ENCODE measurements around the gene MED15. TPM values are rescaled to one million over a fixed set of nuclear protein-coding genes. Genes with fewer than 3 reads are reported as not detected.

Gene MED15
- total and polyA plus RNA-seq, 2 experiments from 2014 or later: 29.2 to 43.5 TPM

- Mint-ChIP-seq H3K4me3 (no peak overlapping the region), H3K36me3 (ENCODE audit: low read depth) (no peaks in the 10 kb centered on the region; the same call in 1 of the 3 replicates)
These were observed 34.6 kb upstream of the MED15 start for GRCh38 chr22:20472629-20473442.

More at GRCh38 chr22:20472629-20473442, 34.6 kb upstream of the MED15 start:
- Histone ChIP-seq H3K27ac (ENCODE audit: low read depth) (no peak overlapping the region), H3K27me3 (ENCODE audit: insufficient read depth) (no peaks in the 10 kb centered on the region), H3K4me1 (ENCODE audit: insufficient read depth) (no peaks in the 10 kb centered on the region), H3K79me2 (replicated peaks; ENCODE audit: insufficient read depth) (no peaks in the 10 kb centered on the region), H2AFZ (no peak overlapping the region), H3K4me3 (no peak overlapping the region), H4K20me1 (replicated peaks; ENCODE audit: insufficient read depth) (no peaks in the 10 kb centered on the region), H3K4me2 (no peak overlapping the region), H3K36me3 (ENCODE audit: insufficient read depth) (no peaks in the 10 kb centered on the region), H3F3A (replicated peaks; ENCODE audit: low read depth) (no peaks in the 10 kb centered on the region), H3K9me2 (ENCODE audit: insufficient read depth) (no peaks in the 10 kb centered on the region)
- DNase-seq (ENCODE audit: low spot score): no peak
- Mint-ChIP-seq H3K4me1 (no peaks in the 10 kb centered on the region), H3K27ac (no peak overlapping the region), H3K9me3 (no peaks in the 10 kb centered on the region; the same call in 2 of the 3 replicates), H3K27me3 (ENCODE audit: insufficient read depth, low read depth, poor library complexity) (peaks cover 12% of the 10 kb centered on the region)
- ATAC-seq: no peak
- TF ChIP-seq POLR2AphosphoS5 (IDR thresholded peaks at IDR 0.05; ENCODE audit: low read depth) (no peak), STAT1 (IDR thresholded peaks at IDR 0.05; ENCODE audit: unreplicated experiment) (no peak), CREB1 (CRISPR knock-in tag; IDR thresholded peaks at IDR 0.05; ENCODE audit: low read depth) (no peak), EZH2 (IDR thresholded peaks at IDR 0.05; ENCODE audit: low read depth, unreplicated experiment) (no peak), CTCF (conservative IDR thresholded peaks at IDR 0.05; ENCODE audit: low read depth in 2 of 2) (no peak), REST (IDR thresholded peaks at IDR 0.05; ENCODE audit: unreplicated experiment) (no peak), ZNF462 (CRISPR knock-in tag; IDR thresholded peaks at IDR 0.05) (no peak), NANOG (IDR thresholded peaks at IDR 0.05; ENCODE audit: borderline replicate concordance) (no peak)
